ENCODE data around the gene CROCC2.

GRCh38 chr2:240993446-240994170, 87.5 kb downstream of the CROCC2 start:
- no peak for TF ChIP-seq POLR2A (IDR thresholded peaks at IDR 0.05)
- TF ChIP-seq, protein P1, sequence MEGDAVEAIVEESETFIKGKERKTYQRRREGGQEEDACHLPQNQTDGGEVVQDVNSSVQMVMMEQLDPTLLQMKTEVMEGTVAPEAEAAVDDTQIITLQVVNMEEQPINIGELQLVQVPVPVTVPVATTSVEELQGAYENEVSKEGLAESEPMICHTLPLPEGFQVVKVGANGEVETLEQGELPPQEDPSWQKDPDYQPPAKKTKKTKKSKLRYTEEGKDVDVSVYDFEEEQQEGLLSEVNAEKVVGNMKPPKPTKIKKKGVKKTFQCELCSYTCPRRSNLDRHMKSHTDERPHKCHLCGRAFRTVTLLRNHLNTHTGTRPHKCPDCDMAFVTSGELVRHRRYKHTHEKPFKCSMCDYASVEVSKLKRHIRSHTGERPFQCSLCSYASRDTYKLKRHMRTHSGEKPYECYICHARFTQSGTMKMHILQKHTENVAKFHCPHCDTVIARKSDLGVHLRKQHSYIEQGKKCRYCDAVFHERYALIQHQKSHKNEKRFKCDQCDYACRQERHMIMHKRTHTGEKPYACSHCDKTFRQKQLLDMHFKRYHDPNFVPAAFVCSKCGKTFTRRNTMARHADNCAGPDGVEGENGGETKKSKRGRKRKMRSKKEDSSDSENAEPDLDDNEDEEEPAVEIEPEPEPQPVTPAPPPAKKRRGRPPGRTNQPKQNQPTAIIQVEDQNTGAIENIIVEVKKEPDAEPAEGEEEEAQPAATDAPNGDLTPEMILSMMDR (IDR thresholded peaks at IDR 0.05): no peak

Measured in Peyer's patch (tissue), 4 donors.